AG04449 (cell line): Measurements from ENCODE around the gene FRYL.

ENCODE experiments used
- CTCF ChIA-PET: fragments of 350-600 bp; formaldehyde crosslinking; extraction: SDS; loops from one replicate; lab custom pipeline; 2021; ENCODE audit warnings: antibody characterized with exemption; lab: Yijun Ruan, JAX
- POLR2A ChIA-PET: fragments of 400-600, 350-600 bp; formaldehyde crosslinking; extraction: SDS; loops from one replicate; lab custom pipeline; 2020; ENCODE audit warnings: antibody characterized with exemption, inconsistent platforms; lab: Yijun Ruan, JAX
- DNase-seq: peaks from one replicate; pipeline ENCODE4 v3.0.0-alpha.2; 2010; ENCODE audit warnings: low read depth, low spot score
- H3K4me3 ChIP-seq: 2 replicates; pipeline ENCODE4 v1.5.1; 2011; ENCODE audit warnings: low read depth, mild to moderate bottlenecking, control low read depth, low read length
- TF ChIP-seq, protein P1 (sequence below): IDR thresholded peaks from one replicate; pipeline ENCODE4 v1.5.1; 2011; ENCODE audit warnings: mild to moderate bottlenecking, moderate library complexity, low read length, control low read depth, inconsistent platforms; ENCODE audit not compliant: insufficient read depth; ENCODE audit errors: missing control alignments

Gene FRYL

DNA sequence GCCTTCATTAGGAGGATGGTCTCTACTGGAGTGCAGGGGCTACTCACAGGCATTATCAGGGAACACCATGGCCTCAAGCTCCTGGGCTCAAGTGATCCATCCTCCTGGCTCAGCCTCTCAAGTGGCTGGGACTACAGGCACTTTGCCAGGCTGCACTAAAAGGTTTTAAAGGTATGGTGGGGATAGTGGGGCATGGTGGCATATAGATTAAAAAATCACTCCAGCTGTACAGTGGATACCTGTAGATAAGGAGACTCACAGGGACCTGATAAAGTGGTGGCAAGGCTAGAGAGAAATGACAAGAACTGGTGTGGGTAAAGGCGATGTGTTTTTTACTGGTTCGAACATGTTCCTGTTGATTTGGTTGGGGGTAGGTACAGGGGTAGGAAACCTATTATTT, 284.1 kb downstream of the FRYL start:
- ChIA-PET CTCF (no interaction called here), POLR2A (no interaction called here)
- TF ChIP-seq, protein P1, sequence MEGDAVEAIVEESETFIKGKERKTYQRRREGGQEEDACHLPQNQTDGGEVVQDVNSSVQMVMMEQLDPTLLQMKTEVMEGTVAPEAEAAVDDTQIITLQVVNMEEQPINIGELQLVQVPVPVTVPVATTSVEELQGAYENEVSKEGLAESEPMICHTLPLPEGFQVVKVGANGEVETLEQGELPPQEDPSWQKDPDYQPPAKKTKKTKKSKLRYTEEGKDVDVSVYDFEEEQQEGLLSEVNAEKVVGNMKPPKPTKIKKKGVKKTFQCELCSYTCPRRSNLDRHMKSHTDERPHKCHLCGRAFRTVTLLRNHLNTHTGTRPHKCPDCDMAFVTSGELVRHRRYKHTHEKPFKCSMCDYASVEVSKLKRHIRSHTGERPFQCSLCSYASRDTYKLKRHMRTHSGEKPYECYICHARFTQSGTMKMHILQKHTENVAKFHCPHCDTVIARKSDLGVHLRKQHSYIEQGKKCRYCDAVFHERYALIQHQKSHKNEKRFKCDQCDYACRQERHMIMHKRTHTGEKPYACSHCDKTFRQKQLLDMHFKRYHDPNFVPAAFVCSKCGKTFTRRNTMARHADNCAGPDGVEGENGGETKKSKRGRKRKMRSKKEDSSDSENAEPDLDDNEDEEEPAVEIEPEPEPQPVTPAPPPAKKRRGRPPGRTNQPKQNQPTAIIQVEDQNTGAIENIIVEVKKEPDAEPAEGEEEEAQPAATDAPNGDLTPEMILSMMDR = no peak
- DNase-seq = no peak
- no peak overlapping the region for H3K4me3 ChIP-seq

DNA sequence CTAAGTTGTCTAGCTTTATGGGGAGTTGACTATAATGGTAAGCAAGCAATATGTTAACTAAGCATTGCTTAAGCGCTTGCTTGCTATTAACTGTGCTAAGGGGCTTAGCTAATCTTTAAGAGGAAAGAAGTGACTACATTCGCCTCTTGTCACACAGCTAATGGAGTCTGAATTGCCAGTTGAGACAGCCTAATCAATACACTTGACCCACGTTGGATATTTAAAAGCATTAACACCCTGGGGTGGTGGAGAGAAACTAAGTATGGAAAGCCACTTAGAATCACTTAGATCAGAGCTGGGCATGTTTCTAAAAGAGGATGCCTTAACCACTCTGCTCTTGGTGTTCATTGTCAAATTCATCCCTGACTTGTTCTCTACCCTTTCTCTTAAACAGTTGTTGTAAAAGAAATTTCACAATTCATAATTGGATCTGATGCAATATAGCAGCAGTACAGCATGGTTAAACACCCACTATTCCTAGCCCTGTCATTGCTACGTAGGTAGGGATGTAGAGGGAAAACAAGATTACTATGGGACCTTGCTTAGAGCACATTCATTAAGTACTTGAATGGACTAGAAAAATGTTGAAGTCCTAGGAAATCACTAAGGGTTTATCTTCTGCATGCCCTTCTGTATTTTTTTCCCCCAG, 286.5 kb downstream of the FRYL start:
- no peak for DNase-seq
- H3K4me3 ChIP-seq = no peak overlapping the region
- ChIA-PET CTCF (no interaction called here), POLR2A (no interaction called here)
- TF ChIP-seq, protein P1 = no peak

DNA sequence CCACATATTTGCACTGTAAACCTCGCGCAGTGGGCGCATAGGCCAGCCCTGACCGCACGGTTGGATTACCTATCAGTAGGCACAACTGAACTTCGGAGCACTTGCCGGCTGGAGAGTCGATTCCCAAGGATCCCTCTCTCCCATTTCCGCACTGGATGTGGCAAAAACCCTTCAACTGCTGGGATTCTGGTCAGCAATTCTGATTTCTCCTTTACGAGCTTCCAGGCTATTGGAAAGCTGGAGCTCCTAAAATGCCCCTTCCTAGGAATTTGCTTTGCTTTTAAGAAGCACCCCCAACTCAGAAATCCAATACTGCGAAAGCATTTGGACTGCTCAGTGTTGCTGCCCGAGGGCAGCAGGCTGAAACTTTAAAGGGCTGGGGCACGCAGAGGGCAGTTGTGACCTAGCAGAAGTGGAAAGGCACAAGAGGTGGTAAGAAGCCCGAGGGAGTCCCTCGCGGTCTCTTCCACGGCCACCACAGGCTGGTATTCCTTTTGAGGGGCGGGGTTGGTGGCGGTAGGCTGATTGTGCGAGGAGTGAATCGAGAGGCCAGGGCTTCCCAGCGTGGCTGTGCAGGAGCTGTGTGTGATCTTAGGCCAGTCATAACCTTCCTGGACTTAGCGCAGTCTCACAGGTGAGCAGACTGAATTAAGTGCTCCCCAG, 288.4 kb downstream of the FRYL start:
- CTCF ChIA-PET = no interaction called here
- POLR2A ChIA-PET = no interaction called here
- DNase-seq = no peak
- no peak overlapping the region for H3K4me3 ChIP-seq
- TF ChIP-seq, protein P1 = no peak

DNA sequence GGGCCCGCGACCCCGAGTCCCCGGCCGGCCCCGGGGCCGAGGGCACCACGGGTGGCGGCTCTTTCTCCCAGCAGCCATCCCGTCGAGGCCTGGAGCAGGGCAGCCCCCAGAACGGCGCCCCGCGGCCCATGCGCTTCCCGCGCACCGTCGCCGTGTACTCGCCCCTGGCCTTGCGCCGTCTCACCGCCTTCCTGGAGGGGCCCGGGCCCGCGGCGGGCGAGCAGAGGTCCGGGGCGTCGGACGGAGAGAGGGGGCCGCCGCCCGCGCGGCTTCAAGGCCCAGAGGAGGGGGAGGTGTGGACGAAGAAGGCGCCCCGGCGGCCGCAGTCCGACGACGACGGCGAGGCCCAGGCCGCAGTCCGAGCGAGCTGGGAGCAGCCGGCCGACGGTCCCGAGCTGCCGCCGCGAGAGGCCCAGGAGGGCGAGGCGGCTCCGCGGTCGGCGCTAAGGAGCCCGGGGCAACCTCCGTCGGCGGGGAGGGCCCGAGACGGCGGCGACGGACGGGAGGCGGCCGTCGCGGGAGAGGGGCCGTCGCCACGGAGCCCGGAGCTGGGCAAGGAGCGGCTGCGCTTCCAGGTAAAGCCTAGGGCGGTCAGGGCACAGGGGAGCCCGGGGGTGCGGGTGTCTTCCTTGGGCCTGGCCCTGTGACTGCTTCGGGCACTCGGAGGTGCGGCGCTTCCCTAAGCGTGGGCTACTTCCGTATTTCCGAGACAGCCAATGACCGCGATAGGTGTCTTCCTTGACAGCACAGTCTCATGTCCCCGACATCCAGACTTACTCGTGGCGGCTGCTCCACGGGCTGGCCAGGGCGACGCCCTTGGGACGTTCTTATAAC, 289.2 kb downstream of the FRYL start:
- no peak for DNase-seq
- ChIA-PET POLR2A (no interaction called here), CTCF (interaction anchor here (1.3 kb wide), 1 partner anchor 55 kb away, joined by 3 read pairs; no protein-coding TSS in a partner anchor)
- H3K4me3 ChIP-seq = no peak overlapping the region
- TF ChIP-seq, protein P1 = no peak

DNA sequence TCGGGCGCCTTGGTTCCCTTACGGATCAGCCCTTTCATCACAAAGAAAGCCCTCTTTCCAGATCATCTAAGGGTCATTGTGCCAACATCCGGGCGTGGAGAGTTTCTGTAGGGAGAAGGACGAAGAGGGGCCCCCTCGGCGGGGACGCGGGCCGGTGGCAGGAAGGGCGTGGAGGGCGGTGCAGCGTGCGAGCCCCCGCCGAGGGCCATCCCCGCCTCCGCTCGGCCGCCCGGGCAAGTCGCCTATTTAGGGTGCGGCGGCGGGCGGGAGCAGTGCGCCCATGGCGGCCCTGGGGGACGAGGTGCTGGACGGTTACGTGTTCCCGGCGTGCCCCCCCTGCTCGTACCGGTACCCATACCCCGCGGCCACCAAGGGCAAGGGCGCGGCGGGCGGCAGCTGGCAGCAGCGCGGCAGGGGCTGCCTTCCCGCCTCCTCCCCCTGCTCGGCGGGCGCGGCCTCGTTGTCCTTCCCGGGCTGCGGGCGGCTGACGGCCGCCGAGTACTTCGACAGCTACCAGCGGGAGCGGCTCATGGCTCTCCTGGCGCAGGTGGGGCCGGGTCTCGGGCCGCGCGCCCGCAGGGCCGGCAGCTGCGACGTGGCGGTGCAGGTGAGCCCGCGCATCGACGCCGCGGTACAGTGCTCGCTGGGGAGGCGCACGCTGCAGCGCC, 289.9 kb downstream of the FRYL start, which contains the start of gene ZAR1:
Gene ZAR1, plus strand, starts transcription at position 241 of the 668 bp plus-strand sequence. Its CDS starts 40 bp downstream, at position 281.
- CTCF ChIA-PET = interaction anchor here (1.3 kb wide), 1 partner anchor 56 kb away, joined by 3 read pairs; no protein-coding TSS in a partner anchor
- DNase-seq = no peak
- POLR2A ChIA-PET = no interaction called here
- H3K4me3 ChIP-seq = no peak within 1 kb of the TSS
- TF ChIP-seq, protein P1 = no peak

DNA sequence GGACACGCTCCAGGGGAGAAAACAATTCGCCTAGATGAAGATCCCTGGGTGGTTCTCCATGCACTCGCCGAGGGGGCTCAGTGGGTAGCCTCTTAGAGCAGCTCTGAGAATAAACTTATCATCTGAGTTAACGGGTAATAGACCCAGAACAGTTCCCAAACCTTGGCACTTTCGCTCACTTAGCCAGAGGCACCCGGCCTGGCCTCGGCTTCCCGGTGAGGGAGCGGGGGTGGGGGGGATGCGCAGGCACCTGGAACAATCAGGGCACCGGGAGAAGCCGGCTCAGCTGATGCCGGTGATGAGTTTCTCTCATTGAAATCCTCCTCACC, 290.4 kb downstream of the FRYL start:
- ChIA-PET POLR2A (no interaction called here), CTCF (interaction anchor here (1.3 kb wide), 1 partner anchor 56 kb away, joined by 3 read pairs; no protein-coding TSS in a partner anchor)
- DNase-seq = no peak
- TF ChIP-seq, protein P1 = no peak
- no peak overlapping the region for H3K4me3 ChIP-seq
